HepG2 (cell line): ENCODE measurements around the gene INO80E. TPM values are rescaled to one million over a fixed set of nuclear protein-coding genes. Genes with fewer than 3 reads are reported as not detected.

ENCODE experiments used
- ATAC-seq: fragments of 200-7000 bp; cut with Tn5 transposase; 3 replicates; pipeline ENCODE4 v1.9.1; 2020; ENCODE audit warnings: mild to moderate bottlenecking, moderate library complexity
- BruUV-seq: library from RNA; stranded (reverse); fragments of 400-500 nt; replicated peaks from 2 replicates; lab custom pipeline; 2021; lab: Mats Ljungman, UMichigan
- CTCF ChIA-PET: fragments of 300-600 bp; formaldehyde crosslinking; extraction: SDS; loops from one replicate; lab custom pipeline; 2021; ENCODE audit warnings: low total read pairs, inconsistent platforms, low intra/inter-chr PET ratio; lab: Yijun Ruan, JAX
- POLR2A ChIA-PET: fragments of 350-600 bp; sonication (Branson Sonifier 250); formaldehyde crosslinking; loops from one replicate; lab custom pipeline; 2020; ENCODE audit warnings: antibody characterized with exemption, inconsistent platforms; lab: Yijun Ruan, JAX
- DNase-seq: peaks from one replicate; pipeline ENCODE4 v3.0.0-alpha.2; 2015; ENCODE audit warnings: low spot score
- FAIRE-seq: peaks from 3 replicates; lab custom pipeline; 2011; peaks lifted over from hg19 to GRCh38; lab: Jason Lieb, UNC
- H2AFZ ChIP-seq: one replicate; pipeline ENCODE4 v1.6.1; 2011; ENCODE audit warnings: low read length, inconsistent platforms
- H3K27ac ChIP-seq: fragments of 300-600 bp; 3 replicates; pipeline ENCODE4 v1.8.0; 2011; ENCODE audit warnings: mixed run types, mild to moderate bottlenecking, mixed read lengths, low read length, inconsistent platforms; ENCODE audit not compliant: insufficient read depth; ENCODE audit errors: extremely low read length
- H3K27me3 ChIP-seq, 2 experiments: fragments of 200-600 bp in 1 of 2; 2 replicates in 1 of 2; 3 replicates in 1 of 2; pipeline versions ENCODE4 v1.6.0 to v1.8.0; 2011; ENCODE audit warnings: low read length in 2 of 2, mild to moderate bottlenecking in 2 of 2, moderate library complexity in 2 of 2, inconsistent platforms in 1 of 2; ENCODE audit not compliant: insufficient read depth in 2 of 2, control insufficient read depth in 1 of 2
- H3K36me3 ChIP-seq, 2 experiments: fragments of 200-600 bp in 1 of 2; replicated peaks in 1 of 2; 2 replicates in 1 of 2; 3 replicates in 1 of 2; pipeline versions ENCODE4 v1.5.1 to v1.8.0; 2011; ENCODE audit warnings: low read length in 2 of 2, inconsistent platforms in 1 of 2; ENCODE audit not compliant: insufficient read depth in 2 of 2, control insufficient read depth in 1 of 2
- H3K4me1 ChIP-seq: 2 replicates; pipeline ENCODE4 v1.5.1; 2012; ENCODE audit warnings: low read length, inconsistent platforms; ENCODE audit not compliant: insufficient read depth
- H3K4me2 ChIP-seq: 2 replicates; pipeline ENCODE4 v1.6.0; 2011; ENCODE audit warnings: low read depth, low read length, inconsistent platforms
- H3K4me3 ChIP-seq, 3 experiments: fragments of 200-600 bp in 1 of 3; sonication (generic), shearing (Covaris generic) in 1 of 3; replicated peaks in 1 of 3; 2 replicates each; pipeline ENCODE4 v1.5.1; 2011 to 2016; ENCODE audit warnings: low read length in 3 of 3, inconsistent platforms in 2 of 3, low read depth in 2 of 3, mild to moderate bottlenecking in 2 of 3, control low read depth in 1 of 3, mixed read lengths in 1 of 3; ENCODE audit not compliant: insufficient read depth in 1 of 3
- H3K79me2 ChIP-seq: one replicate; pipeline ENCODE4 v1.6.1; 2011; ENCODE audit warnings: low read length, inconsistent platforms; ENCODE audit not compliant: insufficient read depth
- H3K9ac ChIP-seq: 2 replicates; pipeline ENCODE4 v1.6.0; 2011; ENCODE audit warnings: mild to moderate bottlenecking, low read depth, low read length, inconsistent platforms; ENCODE audit not compliant: insufficient read depth
- H3K9me3 ChIP-seq: 2 replicates; pipeline ENCODE4 v1.5.1; 2012; ENCODE audit warnings: mild to moderate bottlenecking, low read length
- H4K20me1 ChIP-seq: 2 replicates; pipeline ENCODE4 v1.6.0; 2011; ENCODE audit warnings: inconsistent platforms, mild to moderate bottlenecking, low read length, moderate library complexity; ENCODE audit not compliant: insufficient read depth
- MBNL3 ChIP-seq: fragments of 250-450 bp; sonication (Bioruptor Pico); conservative IDR thresholded peaks from 2 replicates; pipeline ENCODE4 v1.8.0; 2022; ENCODE audit warnings: mild to moderate bottlenecking, inconsistent platforms
- NFATC3 ChIP-seq: sonication (generic); formaldehyde crosslinking; IDR thresholded peaks from 2 replicates; pipeline ENCODE4 v1.5.1; 2020; ENCODE audit warnings: mild to moderate bottlenecking, missing genetic modification reagents
- NFE2L1 ChIP-seq: sonication (generic); formaldehyde crosslinking; IDR thresholded peaks from 2 replicates; pipeline ENCODE4 v1.4.0; 2020; ENCODE audit warnings: missing genetic modification reagents, mild to moderate bottlenecking, borderline replicate concordance
- POLR2A ChIP-seq, 2 experiments: IDR thresholded peaks; 2 replicates each; pipeline ENCODE4 v1.6.1; 2011; ENCODE audit warnings: low read depth in 2 of 2, low read length in 2 of 2, mild to moderate bottlenecking in 1 of 2, moderate library complexity in 1 of 2; ENCODE audit not compliant: insufficient read depth in 1 of 2
- POLR2AphosphoS5 ChIP-seq: IDR thresholded peaks from 2 replicates; pipeline ENCODE4 v1.6.1; 2012; ENCODE audit warnings: low read depth, low read length
- POLR2G ChIP-seq: fragments of 200-400 bp; formaldehyde crosslinking; IDR thresholded peaks from 2 replicates; pipeline ENCODE4 v1.6.1; 2018; ENCODE audit warnings: mild to moderate bottlenecking, low read depth, low read length, moderate library complexity
- PRMT3 ChIP-seq: sonication (generic); formaldehyde crosslinking; IDR thresholded peaks from 2 replicates; pipeline ENCODE4 v1.8.1; 2022; ENCODE audit warnings: low read depth, mild to moderate bottlenecking, moderate library complexity, missing genetic modification reagents, borderline replicate concordance
- RBFOX2 ChIP-seq: fragments of 200-400 bp; formaldehyde crosslinking; IDR thresholded peaks from 2 replicates; pipeline ENCODE4 v1.6.1; 2017; ENCODE audit warnings: low read depth, mild to moderate bottlenecking, low read length
- RBM22 ChIP-seq: fragments of 200-400 bp; formaldehyde crosslinking; optimal IDR thresholded peaks from 2 replicates; pipeline ENCODE3; 2017; ENCODE audit warnings: mild to moderate bottlenecking, low read length, moderate library complexity
- U2AF1 ChIP-seq: fragments of 200-400 bp; formaldehyde crosslinking; optimal IDR thresholded peaks from 2 replicates; pipeline ENCODE3; 2017; ENCODE audit warnings: mild to moderate bottlenecking, low read depth, low read length
- ZFY ChIP-seq: sonication (generic); formaldehyde crosslinking; IDR thresholded peaks from 2 replicates; pipeline ENCODE4 v1.4.0; 2020; ENCODE audit warnings: missing genetic modification reagents
- ZNF740 ChIP-seq: sonication (generic); formaldehyde crosslinking; IDR thresholded peaks from 2 replicates; pipeline ENCODE4 v1.4.0; 2020; ENCODE audit warnings: missing genetic modification reagents
- WGBS: methylation state at CpG from one replicate; pipeline ENCODE4 v1.1.6; 2017; ENCODE audit warnings: low lambda C conversion rate; 5-methylcytosine and 5-hydroxymethylcytosine counted together
- in situ Hi-C: cut with HindIII; loops from 2 replicates; pipeline ENCODE4 v1.10.0; 2017; ENCODE audit warnings: low pct_unique_long_range_greater_than_20kb; ENCODE audit not compliant: extremely low pct_ligation_motif_present
- intact Hi-C: fragments of 100-400 bp; cut with micrococcal nuclease; formaldehyde crosslinking; loops from one replicate; pipeline ENCODE4 v1.10.0; 2022; ENCODE audit not compliant: unreplicated experiment
- polyA plus RNA-seq, 8 experiments: library from polyadenylated mRNA; depleted of rRNA in 3 of 8; stranded (reverse) in 7 of 8; unstranded in 1 of 8; fragments of >200 nt; fragmentation: Illumina TruSeq in 4 of 8; extraction: Trizol in 4 of 8; gene quantifications; 2 replicates each; pipeline versions ENCODE4 v1.2.1 to v1.2.3, GENCODE V29; 2011 to 2016; ENCODE audit warnings: low read depth in 4 of 8, missing spikeins in 1 of 8, mixed read lengths in 1 of 8; ENCODE audit not compliant: insufficient read depth in 1 of 8
- total RNA-seq, 5 experiments: library from RNA; depleted of rRNA; stranded (reverse); fragments of >200 nt; fragmentation: Illumina TruSeq; extraction: Trizol; gene quantifications; 2 replicates each; pipeline ENCODE4 v1.2.3, GENCODE V29; 2016; ENCODE audit warnings: low read depth in 1 of 5

INO80E gene
- total and polyA plus RNA-seq, 2 of the 13 experiments (the other 11 are each of a cell fraction or from before 2014, with no cell fraction given), result 25.8 to 45.6 TPM

- Histone ChIP-seq H3K4me1 (peaks cover 22% of the 10 kb centered on the region), H4K20me1 (no peaks in the 10 kb centered on the region), H2AFZ (no peak overlapping the region), H3K27ac (no peak overlapping the region), H3K4me2 (no peak overlapping the region), H3K9me3 (no peaks in the 10 kb centered on the region), H3K4me3 (no peak overlapping the region), H3K27me3 (peaks cover 0 to 5% of the 10 kb centered on the region in 2 experiments; a peak in 1 of 5 replicates), H3K36me3 (peaks cover 23 to 55% of the 10 kb centered on the region in 2 experiments), H3K79me2 (peaks cover 9% of the 10 kb centered on the region), H3K9ac (no peak overlapping the region)
- no peak for DNase-seq
- POLR2A ChIA-PET, result interaction anchor here (1.2 to 2.0 kb wide), 3 partner anchors 16 to 185 kb away, joined by 3 to 10 read pairs (median 6); partner anchors contain the start of gene KCTD13
- BruUV-seq, result no TSS peak
- no peak for ATAC-seq
- TF ChIP-seq PRMT3 (no peak), ZNF740 (CRISPR knock-in tag) (no peak), RBFOX2 (peak; percentile 10; the same call in 1 of the 2 replicates), NFATC3 (no peak), MBNL3 (CRISPR knock-in tag) (no peak), RBM22 (peak; percentile 16), U2AF1 (peak; percentile 31), POLR2G (peak; percentile 20; the same call in 1 of the 2 replicates), NFE2L1 (CRISPR knock-in tag) (no peak), POLR2A (IDR thresholded peaks at IDR 0.05; ENCODE audit: insufficient read depth in 1 of 2, low read depth in 2 of 2, low read length in 2 of 2) (peak in 1 of 2 experiments; percentile 37; a peak in 1 of 4 replicates), POLR2AphosphoS5 (peak; percentile 31; the same call in 1 of the 2 replicates), ZFY (CRISPR knock-in tag) (peak; percentile 19; the same call in 1 of the 2 replicates)
- in situ Hi-C loops, result no loop called here
- WGBS, result 92% methylated on average over 7 of the region's 7 CpGs
- intact Hi-C loops, result no loop called here
- CTCF ChIA-PET, result no interaction called here
- no peak for FAIRE-seq
Measured at GRCh38 chr16:29992344-29992967, 3.6 kb upstream of the INO80E start.
